GM23248 (cell line): Measurements from ENCODE around the gene NBDY. TPM values are rescaled to one million over a fixed set of nuclear protein-coding genes. Genes with fewer than 3 reads are reported as not detected.

Experiments
- DNase-seq: peaks from one replicate; pipeline ENCODE4 v3.0.0-alpha.2; 2015
- H2AFZ ChIP-seq: fragments of 200-600 bp; sonication (generic); 2 replicates; pipeline ENCODE4 v1.6.1; 2016; ENCODE audit warnings: antibody characterized with exemption
- H3F3A ChIP-seq: fragments of 200-600 bp; sonication (generic); 2 replicates; pipeline ENCODE4 v1.6.1; 2016; ENCODE audit warnings: mild to moderate bottlenecking, antibody characterized with exemption, mixed run types; ENCODE audit not compliant: insufficient read depth
- H3K27ac ChIP-seq: fragments of 200-600 bp; sonication (generic); 2 replicates; pipeline ENCODE4 v1.5.1; 2016; ENCODE audit warnings: mild to moderate bottlenecking
- H3K27me3 ChIP-seq: fragments of 200-600 bp; sonication (generic); replicated peaks from 2 replicates; pipeline ENCODE4 v1.6.1; 2016; ENCODE audit warnings: mild to moderate bottlenecking; ENCODE audit not compliant: insufficient read depth
- H3K36me3 ChIP-seq: fragments of 200-600 bp; sonication (generic); 2 replicates; pipeline ENCODE4 v1.6.1; 2016; ENCODE audit warnings: low read depth, mild to moderate bottlenecking
- H3K4me1 ChIP-seq: fragments of 200-600 bp; sonication (generic); 2 replicates; pipeline ENCODE4 v1.6.1; 2016; ENCODE audit warnings: mild to moderate bottlenecking; ENCODE audit not compliant: insufficient read depth
- H3K4me2 ChIP-seq: fragments of 200-600 bp; sonication (generic); one replicate; pipeline ENCODE4 v1.6.1; 2016; ENCODE audit warnings: mild to moderate bottlenecking; ENCODE audit not compliant: unreplicated experiment
- H3K4me3 ChIP-seq: fragments of 200-600 bp; sonication (generic); 2 replicates; pipeline ENCODE4 v1.5.1; 2016; ENCODE audit warnings: mild to moderate bottlenecking
- H3K79me2 ChIP-seq: fragments of 200-600 bp; sonication (generic); 2 replicates; pipeline ENCODE4 v1.6.1; 2016; ENCODE audit warnings: mild to moderate bottlenecking; ENCODE audit not compliant: insufficient read depth
- H3K9ac ChIP-seq: fragments of 200-600 bp; sonication (generic); 2 replicates; pipeline ENCODE4 v1.6.1; 2016; ENCODE audit warnings: mild to moderate bottlenecking
- H3K9me2 ChIP-seq: fragments of 200-600 bp; sonication (generic); 2 replicates; pipeline ENCODE4 v1.6.1; 2016; ENCODE audit warnings: mixed run types, mild to moderate bottlenecking, moderate library complexity; ENCODE audit not compliant: insufficient read depth
- H3K9me3 ChIP-seq: fragments of 200-600 bp; sonication (generic); one replicate; pipeline ENCODE4 v1.6.1; 2017; ENCODE audit warnings: low read depth
- H4K20me1 ChIP-seq: fragments of 200-600 bp; sonication (generic); 2 replicates; pipeline ENCODE4 v1.6.0; 2016; ENCODE audit not compliant: insufficient read depth
- EZH2 ChIP-seq: fragments of 200-600 bp; sonication (generic); IDR thresholded peaks from 2 replicates; pipeline ENCODE4 v1.6.1; 2018; ENCODE audit warnings: antibody characterized with exemption, mild to moderate bottlenecking; ENCODE audit not compliant: insufficient read depth, poor library complexity, severe bottlenecking
- EZH2phosphoT487 ChIP-seq: fragments of 200-600 bp; sonication (generic); IDR thresholded peaks from 2 replicates; pipeline ENCODE4 v1.6.1; 2018; ENCODE audit warnings: antibody characterized with exemption, moderate library complexity, mild to moderate bottlenecking, low read depth; ENCODE audit not compliant: insufficient read depth
- WGBS, 2 experiments: methylation state at CpG; one replicate each; pipeline ENCODE4 v1.1.6; 2015 to 2017; ENCODE audit warnings: low lambda C conversion rate in 2 of 2, low coverage in 1 of 2; ENCODE audit errors: missing lambda C conversion rate in 2 of 2; 5-methylcytosine and 5-hydroxymethylcytosine counted together
- in situ Hi-C: fragments of 300-500 bp; cut with MboI; formaldehyde crosslinking; loops from 2 replicates; pipeline ENCODE4 v1.15.0; 2020
- polyA plus RNA-seq: library from polyadenylated mRNA; unstranded; fragments of >200 nt; fragmentation: Nextera tagmentation; extraction: Ambion mirVana; gene quantifications from 2 replicates; pipeline ENCODE4 v1.2.1, GENCODE V29; 2016
- total RNA-seq: library from RNA; depleted of rRNA; stranded (reverse); fragments of >200 nt; shearing (Covaris generic); gene quantifications from 2 replicates; pipeline ENCODE4 v1.2.3, GENCODE V29; 2014

NBDY gene
- total and polyA plus RNA-seq, 2 experiments from 2014 or later = 8.5 to 193 TPM

DNA sequence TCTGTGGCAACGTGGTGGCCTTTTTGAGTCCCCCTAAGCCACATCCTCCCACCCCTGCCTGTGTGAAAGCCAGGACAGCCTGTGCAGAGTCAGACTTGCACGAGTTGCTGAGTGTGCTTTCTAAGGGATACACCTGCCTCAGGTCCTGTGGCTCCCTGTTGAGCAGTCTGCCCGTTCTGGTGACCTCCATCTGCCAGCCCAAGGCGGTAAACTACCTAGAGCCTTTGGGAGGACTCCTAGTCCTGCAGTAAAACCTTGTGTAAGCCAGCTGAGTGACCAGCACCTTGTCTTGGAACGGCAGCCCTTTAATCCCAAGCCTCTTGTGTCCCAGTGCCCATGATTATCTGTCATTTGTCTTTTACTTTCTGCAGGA is 69.3 kb downstream of the NBDY start:
- TF ChIP-seq EZH2 = no peak
- WGBS, 2 experiments = 81 to 100% methylated on average over 3 to 4 of the region's 5 CpGs
- in situ Hi-C loops = no loop called here
- Histone ChIP-seq H3K4me2 (no peak overlapping the region), H3K36me3 (no peaks in the 10 kb centered on the region), H3K27ac (no peak overlapping the region), H3K9me3 (no peaks in the 10 kb centered on the region), H3F3A (no peaks in the 10 kb centered on the region), H4K20me1 (no peaks in the 10 kb centered on the region), H3K79me2 (no peaks in the 10 kb centered on the region), H3K4me3 (no peak overlapping the region), H3K27me3 (no peaks in the 10 kb centered on the region), H3K9me2 (no peaks in the 10 kb centered on the region), H3K9ac (no peak overlapping the region), H2AFZ (no peak overlapping the region), H3K4me1 (no peaks in the 10 kb centered on the region)
- no peak for DNase-seq

DNA sequence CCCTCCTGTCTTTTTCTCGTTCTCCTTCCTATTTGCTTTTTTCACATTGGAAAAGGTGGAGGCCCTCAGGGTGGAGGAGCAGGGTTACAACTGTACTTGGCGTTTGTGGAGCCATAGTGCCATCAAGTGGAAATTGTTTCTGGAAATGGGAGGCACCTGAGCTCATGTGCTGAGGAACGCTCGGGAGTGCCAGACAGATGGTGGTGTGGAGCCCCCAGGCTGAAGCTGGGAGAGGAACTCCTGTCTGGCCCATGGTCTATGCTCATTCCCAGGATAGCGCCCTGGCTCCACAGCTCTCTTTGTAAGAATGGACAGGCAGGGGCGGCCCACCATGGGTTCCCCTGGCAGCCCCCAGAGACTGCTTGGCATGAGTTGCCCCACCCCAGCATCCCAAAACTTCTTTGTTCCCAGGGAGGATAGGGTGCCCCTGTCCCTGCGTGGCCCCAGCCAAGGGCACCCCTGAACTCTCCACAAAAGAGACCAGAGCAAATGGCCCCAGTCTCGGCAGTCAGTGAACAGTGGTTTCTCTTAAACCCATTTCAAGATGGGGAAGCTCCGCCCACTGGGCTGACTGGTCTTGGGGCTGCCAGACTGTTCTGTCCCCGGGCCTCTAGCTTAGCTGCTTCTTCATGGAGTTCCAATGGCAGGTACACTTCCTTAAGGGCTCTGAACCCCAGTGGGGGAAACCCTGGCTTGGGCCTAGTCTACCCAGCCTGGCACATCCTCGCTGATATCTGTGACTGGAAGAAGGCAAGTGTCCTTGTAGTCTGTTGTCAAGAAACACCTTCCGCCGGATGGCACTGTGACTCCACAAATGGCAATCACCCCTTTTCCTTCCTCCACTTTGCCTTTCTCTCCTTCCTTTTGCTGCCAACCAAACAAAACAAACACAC is 70.1 kb downstream of the NBDY start:
- no peaks in the 10 kb centered on the region for H3K9me3 ChIP-seq
- no peaks in the 10 kb centered on the region for H3K36me3 ChIP-seq
- peaks cover 5% of the 10 kb centered on the region; the same call in 1 of the 2 replicates for H3K4me1 ChIP-seq
- no peak overlapping the region for H3K4me3 ChIP-seq
- H3K4me2 ChIP-seq = no peak overlapping the region
- H3K9ac ChIP-seq = no peak overlapping the region
- H2AFZ ChIP-seq = no peak overlapping the region
- no peaks in the 10 kb centered on the region for H4K20me1 ChIP-seq
- in situ Hi-C loops = no loop called here
- H3K79me2 ChIP-seq = no peaks in the 10 kb centered on the region
- DNase-seq = no peak
- no peaks in the 10 kb centered on the region for H3K9me2 ChIP-seq
- TF ChIP-seq EZH2 (no peak), EZH2phosphoT487 (no peak)
- H3K27ac ChIP-seq = no peak overlapping the region
- WGBS, 2 experiments = 84 to 85% methylated on average over 8 to 13 of the region's 13 CpGs
- H3K27me3 ChIP-seq = no peaks in the 10 kb centered on the region
- no peaks in the 10 kb centered on the region for H3F3A ChIP-seq

DNA sequence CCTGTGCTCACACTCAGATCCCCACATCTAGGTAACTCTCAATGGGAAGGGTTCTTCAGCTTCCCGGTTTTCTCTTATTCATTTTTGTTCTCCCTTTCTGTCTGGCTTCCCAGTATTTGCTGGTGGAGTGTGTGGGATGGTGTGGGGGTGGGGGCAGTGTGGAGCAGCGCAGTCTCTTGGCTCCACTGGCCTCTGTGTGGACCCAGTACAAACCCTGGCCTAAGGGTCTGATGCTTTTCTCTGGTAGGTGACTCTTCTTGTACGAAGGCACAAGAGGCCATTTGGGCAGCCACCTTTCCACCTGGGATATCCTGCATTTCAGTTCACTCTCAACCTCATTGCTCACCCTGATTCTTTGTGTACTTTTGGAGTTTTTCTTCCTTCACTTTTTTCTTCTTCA is 71.3 kb downstream of the NBDY start:
- no peak overlapping the region for H3K4me2 ChIP-seq
- WGBS, 2 experiments = 42 to 67% methylated on average over 2 to 3 of the region's 3 CpGs
- H3K4me3 ChIP-seq = no peak overlapping the region
- H3K79me2 ChIP-seq = no peaks in the 10 kb centered on the region
- H3F3A ChIP-seq = no peaks in the 10 kb centered on the region
- DNase-seq = no peak
- no peaks in the 10 kb centered on the region for H3K9me3 ChIP-seq
- in situ Hi-C loops = loop anchor here (25.0 kb wide), 1 partner anchor 162 kb away; no protein-coding TSS in a partner anchor
- H4K20me1 ChIP-seq = no peaks in the 10 kb centered on the region
- no peak overlapping the region for H2AFZ ChIP-seq
- H3K27me3 ChIP-seq = no peaks in the 10 kb centered on the region
- no peaks in the 10 kb centered on the region for H3K36me3 ChIP-seq
- H3K9me2 ChIP-seq = no peaks in the 10 kb centered on the region
- H3K9ac ChIP-seq = no peak overlapping the region
- H3K27ac ChIP-seq = no peak overlapping the region
- H3K4me1 ChIP-seq = peaks cover 9% of the 10 kb centered on the region; the same call in 1 of the 2 replicates
- no peak for TF ChIP-seq EZH2phosphoT487

DNA sequence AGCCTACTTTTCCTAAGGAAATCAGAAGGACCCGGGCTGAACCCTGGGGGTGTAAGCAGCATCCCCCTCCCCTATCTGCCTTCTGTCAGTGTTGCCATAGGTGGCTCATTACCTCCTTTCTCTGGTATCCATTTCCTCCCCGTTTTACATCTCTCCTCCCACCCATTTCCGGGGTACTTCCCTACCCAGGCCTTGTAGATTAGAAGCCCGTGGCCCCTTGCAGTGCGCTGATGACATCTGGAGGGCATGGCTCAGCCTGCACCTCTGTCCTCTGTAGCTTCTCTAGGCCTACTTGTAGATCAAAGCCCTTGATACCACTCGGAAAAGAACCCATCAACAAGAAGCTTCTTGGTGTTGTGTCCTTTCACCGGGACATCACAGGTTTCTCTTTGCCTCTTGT is 71.8 kb downstream of the NBDY start:
- in situ Hi-C loops = loop anchor here (25.0 kb wide), 1 partner anchor 162 kb away; no protein-coding TSS in a partner anchor
- H2AFZ ChIP-seq = no peak overlapping the region
- H4K20me1 ChIP-seq = no peaks in the 10 kb centered on the region
- no peak for DNase-seq
- H3K4me3 ChIP-seq = no peak overlapping the region
- no peaks in the 10 kb centered on the region for H3K9me3 ChIP-seq
- 73 to 83% methylated on average over 6 to 7 of the region's 7 CpGs for WGBS, 2 experiments
- TF ChIP-seq EZH2 (no peak), EZH2phosphoT487 (no peak)
- H3F3A ChIP-seq = no peaks in the 10 kb centered on the region
- no peak overlapping the region for H3K4me2 ChIP-seq
- H3K79me2 ChIP-seq = no peaks in the 10 kb centered on the region
- H3K36me3 ChIP-seq = no peaks in the 10 kb centered on the region
- H3K4me1 ChIP-seq = peaks cover 9% of the 10 kb centered on the region; the same call in 1 of the 2 replicates
- no peaks in the 10 kb centered on the region for H3K9me2 ChIP-seq
- H3K27me3 ChIP-seq = no peaks in the 10 kb centered on the region
- no peak overlapping the region for H3K9ac ChIP-seq
- H3K27ac ChIP-seq = no peak overlapping the region
